Prostate gland (tissue), 2 donors: Measurements from ENCODE around the gene RAB3GAP1.

Experiments used
- POLR2A ChIP-seq: fragments of 450-650 bp; IDR thresholded peaks from one replicate; pipeline ENCODE4 v1.6.1; 2016; ENCODE audit warnings: antibody characterized with exemption, mild to moderate bottlenecking
- TF ChIP-seq, protein P1 (sequence below), 4 experiments: fragments of 200-600 bp in 2 of 4; fragments of 450-650 bp in 2 of 4; sonication (generic) in 2 of 4; IDR thresholded peaks; 1 replicate in 3 of 4; 2 replicates in 1 of 4; pipeline ENCODE4 v1.5.1; 2016 to 2019; ENCODE audit warnings: antibody characterized with exemption in 4 of 4, mild to moderate bottlenecking in 2 of 4, moderate library complexity in 2 of 4

DNA sequence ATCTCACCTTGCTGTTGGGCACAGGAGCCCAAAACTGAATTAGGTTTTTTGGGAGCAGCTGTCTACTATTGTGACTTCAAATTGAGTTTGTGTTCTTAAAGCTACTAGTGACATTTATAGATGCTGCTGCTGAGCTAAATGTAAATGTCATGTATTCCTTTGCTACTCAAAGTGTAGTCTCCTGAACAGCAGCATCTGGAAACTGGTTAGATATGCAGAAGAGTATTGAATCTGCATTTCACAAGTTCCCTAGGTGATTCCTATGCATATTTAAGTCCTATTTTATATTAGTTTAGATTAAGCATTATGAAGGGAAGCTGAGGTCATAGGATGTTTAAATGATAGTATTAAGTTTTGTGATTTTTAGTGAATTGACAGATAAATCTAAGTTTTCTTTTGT lies 67.5 kb downstream of the RAB3GAP1 start:
- no peak for TF ChIP-seq POLR2A
- TF ChIP-seq, protein P1, sequence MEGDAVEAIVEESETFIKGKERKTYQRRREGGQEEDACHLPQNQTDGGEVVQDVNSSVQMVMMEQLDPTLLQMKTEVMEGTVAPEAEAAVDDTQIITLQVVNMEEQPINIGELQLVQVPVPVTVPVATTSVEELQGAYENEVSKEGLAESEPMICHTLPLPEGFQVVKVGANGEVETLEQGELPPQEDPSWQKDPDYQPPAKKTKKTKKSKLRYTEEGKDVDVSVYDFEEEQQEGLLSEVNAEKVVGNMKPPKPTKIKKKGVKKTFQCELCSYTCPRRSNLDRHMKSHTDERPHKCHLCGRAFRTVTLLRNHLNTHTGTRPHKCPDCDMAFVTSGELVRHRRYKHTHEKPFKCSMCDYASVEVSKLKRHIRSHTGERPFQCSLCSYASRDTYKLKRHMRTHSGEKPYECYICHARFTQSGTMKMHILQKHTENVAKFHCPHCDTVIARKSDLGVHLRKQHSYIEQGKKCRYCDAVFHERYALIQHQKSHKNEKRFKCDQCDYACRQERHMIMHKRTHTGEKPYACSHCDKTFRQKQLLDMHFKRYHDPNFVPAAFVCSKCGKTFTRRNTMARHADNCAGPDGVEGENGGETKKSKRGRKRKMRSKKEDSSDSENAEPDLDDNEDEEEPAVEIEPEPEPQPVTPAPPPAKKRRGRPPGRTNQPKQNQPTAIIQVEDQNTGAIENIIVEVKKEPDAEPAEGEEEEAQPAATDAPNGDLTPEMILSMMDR (IDR thresholded peaks at IDR 0.05) = no peak
